Fibroblast of upper back skin (primary cell): ENCODE data around the gene AGXT2.
"Not testable (repeated sequence)": the region's sequence is repeated elsewhere in the genome, so short reads cannot be mapped to it uniquely, and the experiment has no call there.

Experiments used
- DNase-seq: peaks from one replicate; pipeline ENCODE4 v3.0.0-alpha.2; 2013

Gene AGXT2

GRCh38 chr5:35012365-35012764, 35.4 kb downstream of the AGXT2 start:
- DNase-seq: no peak

- no peak for DNase-seq
Measured at GRCh38 chr5:35010676-35011075, 37.1 kb downstream of the AGXT2 start.

- peak; percentile 25 for DNase-seq
Measured at GRCh38 chr5:35009657-35010056, 38.1 kb downstream of the AGXT2 start.

- DNase-seq: no peak
Measured at GRCh38 chr5:35009019-35009418, 38.7 kb downstream of the AGXT2 start.

- no peak for DNase-seq
Measured at GRCh38 chr5:35004771-35005170, 43.0 kb downstream of the AGXT2 start.

GRCh38 chr5:35004200-35004599, 43.5 kb downstream of the AGXT2 start:
- DNase-seq: no peak

GRCh38 chr5:35003018-35003957, 44.5 kb downstream of the AGXT2 start:
- DNase-seq: peak; percentile 57

GRCh38 chr5:35002459-35002858, 45.3 kb downstream of the AGXT2 start:
- DNase-seq: no peak

- DNase-seq: no peak
Measured at GRCh38 chr5:35001842-35002241, 45.9 kb downstream of the AGXT2 start.

- peak; percentile 89 for DNase-seq
Measured at GRCh38 chr5:34998058-34998789, 49.5 kb downstream of the AGXT2 start.

GRCh38 chr5:34996261-34996660, 51.5 kb downstream of the AGXT2 start:
- no peak for DNase-seq

- DNase-seq: no peak
Measured at GRCh38 chr5:34993951-34994350, 53.8 kb downstream of the AGXT2 start.

GRCh38 chr5:34991486-34992238, 56.1 kb downstream of the AGXT2 start:
- DNase-seq: peak; percentile 45

GRCh38 chr5:34986965-34987364, 60.8 kb downstream of the AGXT2 start:
- no peak for DNase-seq

- DNase-seq: no peak
Measured at GRCh38 chr5:34982823-34983222, 64.9 kb downstream of the AGXT2 start.

GRCh38 chr5:34978681-34979080, 69.1 kb downstream of the AGXT2 start:
- no peak for DNase-seq

- no peak for DNase-seq
Measured at GRCh38 chr5:34977934-34978613, 69.7 kb downstream of the AGXT2 start.

GRCh38 chr5:34976347-34976746, 71.4 kb downstream of the AGXT2 start:
- DNase-seq: no peak

- not testable (repeated sequence) for DNase-seq
Measured at GRCh38 chr5:34971655-34972054, 76.1 kb downstream of the AGXT2 start.

- no peak for DNase-seq
Measured at GRCh38 chr5:34970552-34970951, 77.2 kb downstream of the AGXT2 start.

GRCh38 chr5:34968258-34968657, 79.5 kb downstream of the AGXT2 start:
- no peak for DNase-seq

- no peak for DNase-seq
Measured at GRCh38 chr5:34967540-34967939, 80.2 kb downstream of the AGXT2 start.

GRCh38 chr5:34959323-34959722, 88.4 kb downstream of the AGXT2 start:
- peak; percentile 52 for DNase-seq
